ES-I3 (cell line): ENCODE measurements around the gene RAB40C.

ENCODE experiments used
- H3K36me3 ChIP-seq: 2 replicates; pipeline ENCODE4 v1.6.1; 2013; ENCODE audit warnings: mild to moderate bottlenecking, low read length, control low read depth, moderate library complexity; ENCODE audit not compliant: insufficient read depth
- H3K4me1 ChIP-seq: 2 replicates; pipeline ENCODE4 v1.6.1; 2013; ENCODE audit warnings: mild to moderate bottlenecking, control low read depth, low read length; ENCODE audit not compliant: insufficient read depth
- H3K9ac ChIP-seq: 2 replicates; pipeline ENCODE4 v1.6.1; 2013; ENCODE audit warnings: low read depth, mild to moderate bottlenecking, low read length, moderate library complexity
- H3K9me3 ChIP-seq: 2 replicates; pipeline ENCODE4 v1.6.1; 2013; ENCODE audit warnings: mild to moderate bottlenecking, low read length, moderate library complexity; ENCODE audit not compliant: control insufficient read depth, insufficient read depth

RAB40C gene

DNA sequence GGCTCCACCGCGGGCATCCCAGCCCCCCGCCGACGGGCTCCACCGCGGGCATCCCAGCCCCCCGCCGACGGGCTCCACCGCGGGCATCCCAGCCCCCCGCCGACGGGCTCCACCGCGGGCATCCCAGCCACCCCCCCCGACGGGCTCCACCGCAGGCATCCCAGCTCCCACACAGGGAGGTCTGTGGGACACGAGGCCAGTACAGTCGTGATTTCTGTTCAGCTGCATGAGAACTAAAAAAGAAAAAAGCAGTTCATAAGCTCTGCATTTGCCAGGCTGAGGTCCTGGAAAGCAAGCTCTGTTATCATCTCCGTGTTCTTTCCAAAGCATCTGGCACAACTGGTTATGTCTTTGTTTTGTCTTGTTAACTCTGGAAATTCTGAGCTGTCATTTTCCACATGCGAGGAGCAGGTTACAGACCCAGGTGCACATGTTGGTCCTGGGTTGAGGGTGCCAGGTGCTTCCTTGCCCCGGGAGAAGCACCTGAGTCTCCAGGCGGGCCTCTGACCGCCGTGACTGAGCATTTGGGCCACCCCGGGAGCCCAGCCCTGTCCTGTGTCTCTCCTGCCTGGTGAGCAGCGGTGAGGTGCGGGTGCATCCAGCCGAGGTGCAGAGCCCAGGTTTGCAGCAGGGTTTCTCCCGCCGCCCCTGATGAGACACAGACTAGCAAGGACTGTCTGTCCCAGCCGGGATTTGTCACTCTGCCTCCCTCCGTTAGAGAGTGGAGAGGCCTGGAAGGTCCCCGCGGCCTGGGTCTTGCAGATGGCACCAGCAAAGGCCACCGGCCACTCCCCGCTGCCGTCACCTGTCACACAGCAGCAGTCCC lies 31.0 kb downstream of the RAB40C start:
- Histone ChIP-seq H3K4me1 (peaks cover 11% of the 10 kb centered on the region; the same call in 1 of the 2 replicates), H3K36me3 (no peaks in the 10 kb centered on the region), H3K9ac (no peak overlapping the region), H3K9me3 (no peaks in the 10 kb centered on the region)

DNA sequence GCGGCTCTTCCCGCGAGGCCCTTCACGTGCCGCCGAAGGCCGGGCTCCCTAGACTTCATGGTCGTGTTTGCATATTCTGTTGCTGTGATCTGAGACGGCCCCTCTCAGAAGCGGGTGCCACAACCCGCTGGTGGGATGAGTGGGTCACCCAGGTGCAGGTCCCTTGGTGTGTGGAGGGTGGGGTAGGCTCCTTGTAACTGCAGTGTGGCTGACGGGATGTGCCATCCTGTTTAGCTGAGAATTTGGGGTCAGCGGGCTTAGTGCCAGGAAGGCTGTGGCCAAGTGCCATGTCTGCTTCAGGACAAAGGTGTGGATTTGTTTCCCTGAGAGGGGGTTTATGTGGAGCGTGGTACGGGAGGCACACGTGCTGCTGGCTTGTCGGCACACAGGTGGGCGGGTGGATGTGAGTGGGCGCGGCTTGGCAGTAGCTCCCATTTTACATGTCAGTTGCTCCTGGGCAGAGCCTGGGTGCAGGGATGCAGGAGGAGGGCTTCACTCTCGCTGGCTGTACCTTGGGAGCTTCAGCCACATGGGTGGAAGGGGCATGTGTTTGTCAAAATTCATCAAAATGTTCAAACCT lies 31.8 kb downstream of the RAB40C start:
- Histone ChIP-seq H3K36me3 (no peaks in the 10 kb centered on the region), H3K9ac (no peak overlapping the region), H3K9me3 (no peaks in the 10 kb centered on the region), H3K4me1 (peaks cover 11% of the 10 kb centered on the region; the same call in 1 of the 2 replicates)

DNA sequence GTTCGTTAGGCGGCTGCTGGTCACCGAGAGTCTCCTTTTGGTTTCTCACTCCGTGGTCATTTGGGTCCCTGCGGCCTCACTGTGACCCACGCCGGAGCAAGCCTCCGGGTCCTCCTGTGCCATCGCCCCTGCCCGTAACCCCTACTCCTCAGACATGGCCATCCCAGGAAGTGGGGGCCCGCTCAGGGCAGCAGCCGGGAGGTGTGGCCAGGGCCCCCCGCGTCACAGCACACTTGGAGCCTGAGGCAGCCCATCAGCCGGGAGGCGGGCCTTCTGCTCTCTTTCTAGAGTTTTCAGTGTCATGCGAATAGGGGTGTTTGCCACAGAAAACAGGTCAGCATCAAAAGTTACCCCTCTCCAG lies 33.0 kb downstream of the RAB40C start:
- Histone ChIP-seq H3K36me3 (no peaks in the 10 kb centered on the region; the same call in 1 of the 2 replicates), H3K4me1 (peaks cover 11% of the 10 kb centered on the region; the same call in 1 of the 2 replicates), H3K9ac (no peak overlapping the region; the same call in 1 of the 2 replicates), H3K9me3 (no peaks in the 10 kb centered on the region)

DNA sequence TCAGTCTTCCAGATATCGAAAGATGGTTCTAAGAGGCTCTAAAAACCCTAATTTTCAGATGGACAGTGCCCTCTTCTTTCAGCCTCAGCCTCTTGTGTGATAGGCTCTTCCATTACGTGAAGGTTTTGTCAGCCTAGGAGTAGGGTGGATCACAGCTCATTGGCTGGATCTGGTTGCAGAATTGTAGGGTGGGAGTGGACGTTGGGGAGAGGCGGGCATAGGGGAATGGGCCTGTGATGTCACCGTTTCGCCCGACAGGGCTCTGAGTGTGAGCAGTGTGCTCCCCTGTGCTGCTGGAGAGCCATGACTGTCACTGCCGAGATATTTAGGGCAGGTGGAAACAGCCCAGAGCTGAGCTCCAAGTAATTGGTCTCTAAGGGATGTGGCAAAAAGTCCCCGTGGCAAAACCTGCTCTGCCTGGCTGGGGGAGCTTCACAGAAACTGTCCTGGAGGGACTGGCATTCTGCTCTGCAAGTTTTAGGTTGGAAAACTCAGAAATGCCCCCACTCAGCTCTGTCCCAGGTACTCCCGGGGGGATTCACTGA lies 34.7 kb downstream of the RAB40C start:
- Histone ChIP-seq H3K36me3 (no peaks in the 10 kb centered on the region; the same call in 1 of the 2 replicates), H3K4me1 (peaks cover 18% of the 10 kb centered on the region; the same call in 1 of the 2 replicates), H3K9me3 (no peaks in the 10 kb centered on the region), H3K9ac (no peak overlapping the region)

DNA sequence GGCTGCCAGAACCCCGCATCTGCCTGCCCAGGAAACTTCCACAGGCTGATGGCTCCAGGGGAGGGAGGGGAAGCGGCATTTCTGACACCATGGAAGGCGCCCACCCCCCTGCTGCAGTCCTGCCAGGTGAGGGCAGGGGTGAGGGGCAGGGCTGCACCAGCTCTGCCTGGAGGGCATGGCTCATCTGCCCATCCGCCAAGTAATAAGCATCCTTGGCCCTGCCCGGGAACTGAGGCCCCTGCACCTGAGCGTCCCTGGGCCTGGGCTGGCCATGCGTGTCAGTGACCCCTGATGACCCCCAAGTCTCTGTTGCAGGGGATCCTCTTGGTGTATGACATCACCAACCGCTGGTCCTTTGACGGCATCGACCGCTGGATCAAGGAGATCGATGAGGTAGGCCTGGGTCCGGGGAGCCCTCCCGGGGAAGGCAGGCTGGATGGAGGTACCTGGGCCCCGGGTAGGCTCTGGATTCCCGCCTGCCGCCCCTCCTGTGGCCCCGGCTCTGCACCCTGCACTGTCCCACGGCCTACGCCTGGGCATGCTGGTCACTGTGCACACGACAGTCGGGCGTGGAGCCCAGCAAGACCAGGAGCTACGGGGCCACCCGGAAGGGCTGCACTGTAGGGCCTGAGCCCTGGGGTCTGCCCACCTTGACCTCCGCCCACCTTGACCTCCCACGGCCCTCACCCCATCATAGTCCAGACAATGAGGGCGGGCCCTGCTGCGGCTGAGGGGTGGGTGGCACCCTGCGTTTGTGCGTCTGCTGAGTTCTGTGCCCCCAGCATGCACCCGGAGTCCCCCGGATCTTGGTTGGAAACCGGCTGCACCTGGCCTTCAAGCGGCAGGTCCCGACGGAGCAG lies 35.5 kb downstream of the RAB40C start:
- Histone ChIP-seq H3K9me3 (no peaks in the 10 kb centered on the region), H3K4me1 (peaks cover 20% of the 10 kb centered on the region; the same call in 1 of the 2 replicates), H3K9ac (no peak overlapping the region), H3K36me3 (no peaks in the 10 kb centered on the region; the same call in 1 of the 2 replicates)

DNA sequence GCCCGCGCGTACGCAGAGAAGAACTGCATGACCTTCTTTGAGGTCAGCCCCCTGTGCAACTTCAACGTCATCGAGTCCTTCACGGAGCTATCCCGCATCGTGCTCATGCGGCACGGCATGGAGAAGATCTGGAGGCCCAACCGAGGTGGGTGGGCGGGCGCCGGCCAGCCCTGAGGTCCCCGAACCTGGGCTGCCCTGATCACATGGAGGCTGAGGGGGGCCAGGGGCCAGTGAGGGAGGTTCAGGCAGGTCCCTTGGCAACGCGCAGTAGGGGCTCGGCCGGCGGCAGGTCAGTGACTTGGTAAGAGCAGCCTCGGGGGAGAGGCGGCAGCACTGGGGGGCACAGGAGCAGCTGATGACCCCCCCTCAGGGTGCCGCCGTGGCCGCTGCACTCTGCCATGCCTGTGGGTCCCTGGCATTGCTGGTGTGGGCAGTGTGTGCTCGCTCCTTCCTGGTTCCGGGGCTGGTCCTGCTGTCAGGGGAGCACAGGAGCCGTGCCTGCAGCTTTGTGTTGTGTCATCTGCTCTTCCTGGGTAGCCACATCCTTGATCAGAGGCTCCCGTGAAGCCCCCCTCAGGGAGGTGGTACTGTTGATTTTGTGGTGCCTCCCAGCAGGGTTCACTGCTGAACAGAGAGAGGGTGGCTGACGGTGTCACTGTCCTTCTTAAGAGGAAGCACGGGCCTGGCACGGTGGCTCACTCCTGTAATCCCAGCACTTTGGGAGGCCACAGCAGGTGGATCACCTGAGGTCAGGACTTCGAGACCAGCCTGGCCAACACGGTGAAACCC lies 36.3 kb downstream of the RAB40C start:
- Histone ChIP-seq H3K9ac (no peak overlapping the region), H3K9me3 (no peaks in the 10 kb centered on the region), H3K4me1 (peaks cover 21% of the 10 kb centered on the region; the same call in 1 of the 2 replicates), H3K36me3 (no peaks in the 10 kb centered on the region; the same call in 1 of the 2 replicates)

DNA sequence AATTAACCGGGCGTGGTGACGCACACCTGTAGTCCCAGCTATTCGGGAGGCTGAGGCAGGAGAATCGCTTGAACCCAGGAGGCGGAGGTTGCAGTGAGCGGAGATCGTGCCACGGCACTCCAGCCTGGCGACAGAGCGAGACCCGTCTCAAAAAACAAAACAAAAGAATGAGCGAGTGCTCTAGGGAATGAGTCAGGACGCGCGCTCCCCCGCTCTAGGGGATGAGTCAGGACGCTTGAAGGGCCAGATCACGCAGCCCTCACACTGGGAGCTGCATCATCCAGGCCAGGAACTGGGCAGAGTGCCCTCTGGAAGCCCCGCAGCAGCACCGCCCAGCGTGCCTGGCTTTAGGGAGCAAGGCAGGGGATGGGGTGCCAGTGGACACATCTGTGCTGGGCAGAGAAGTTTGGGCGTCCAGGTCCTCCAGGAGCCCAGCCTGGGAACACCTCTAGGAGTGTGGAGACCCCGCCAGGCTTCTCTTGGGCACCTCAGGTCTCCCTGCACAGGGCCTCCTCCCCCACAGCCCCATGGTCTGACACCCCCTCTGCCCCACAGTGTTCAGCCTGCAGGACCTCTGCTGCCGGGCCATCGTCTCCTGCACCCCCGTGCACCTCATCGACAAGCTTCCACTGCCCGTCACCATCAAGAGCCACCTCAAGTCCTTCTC lies 37.1 kb downstream of the RAB40C start:
- H3K4me1 ChIP-seq: peaks cover 17% of the 10 kb centered on the region; the same call in 1 of the 2 replicates
- H3K9ac ChIP-seq: no peak overlapping the region
- H3K36me3 ChIP-seq: no peaks in the 10 kb centered on the region; the same call in 1 of the 2 replicates
- H3K9me3 ChIP-seq: no peaks in the 10 kb centered on the region

DNA sequence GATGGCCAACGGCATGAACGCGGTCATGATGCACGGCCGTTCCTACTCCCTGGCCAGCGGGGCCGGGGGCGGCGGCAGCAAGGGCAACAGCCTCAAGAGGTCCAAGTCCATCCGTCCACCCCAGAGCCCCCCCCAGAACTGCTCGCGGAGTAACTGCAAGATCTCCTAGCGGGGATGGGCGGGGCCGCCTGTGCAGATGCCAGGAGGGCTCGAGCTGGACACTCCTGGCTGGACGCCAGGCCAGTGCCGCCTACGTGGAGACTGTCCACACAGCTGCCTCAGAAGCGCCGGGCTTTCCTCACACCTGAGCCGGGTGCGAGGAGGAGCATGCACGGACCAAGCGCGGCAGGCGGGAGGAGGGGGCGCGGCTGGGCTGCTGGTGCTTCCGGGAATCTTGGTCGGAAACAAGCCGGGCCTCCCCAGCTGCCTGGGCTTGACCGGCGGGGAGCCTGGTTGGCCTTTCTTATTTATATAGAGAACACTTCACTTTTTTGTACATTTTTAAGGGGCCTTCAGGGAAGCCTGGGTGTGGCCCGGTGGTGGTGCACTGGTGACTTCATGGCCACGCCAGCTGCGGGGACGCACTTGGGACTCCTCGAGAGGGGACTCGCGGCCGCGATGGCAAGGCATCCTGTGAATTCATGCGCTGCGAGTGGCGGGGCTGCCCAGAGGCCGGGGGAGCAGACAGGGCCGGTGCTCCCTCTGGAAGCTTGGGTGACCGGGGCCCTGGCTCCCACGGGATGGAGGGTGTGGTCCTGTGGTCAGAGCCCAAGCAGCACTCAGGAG lies 37.8 kb downstream of the RAB40C start:
- Histone ChIP-seq H3K36me3 (no peaks in the 10 kb centered on the region; the same call in 1 of the 2 replicates), H3K4me1 (peaks cover 16% of the 10 kb centered on the region; the same call in 1 of the 2 replicates), H3K9ac (no peak overlapping the region)

DNA sequence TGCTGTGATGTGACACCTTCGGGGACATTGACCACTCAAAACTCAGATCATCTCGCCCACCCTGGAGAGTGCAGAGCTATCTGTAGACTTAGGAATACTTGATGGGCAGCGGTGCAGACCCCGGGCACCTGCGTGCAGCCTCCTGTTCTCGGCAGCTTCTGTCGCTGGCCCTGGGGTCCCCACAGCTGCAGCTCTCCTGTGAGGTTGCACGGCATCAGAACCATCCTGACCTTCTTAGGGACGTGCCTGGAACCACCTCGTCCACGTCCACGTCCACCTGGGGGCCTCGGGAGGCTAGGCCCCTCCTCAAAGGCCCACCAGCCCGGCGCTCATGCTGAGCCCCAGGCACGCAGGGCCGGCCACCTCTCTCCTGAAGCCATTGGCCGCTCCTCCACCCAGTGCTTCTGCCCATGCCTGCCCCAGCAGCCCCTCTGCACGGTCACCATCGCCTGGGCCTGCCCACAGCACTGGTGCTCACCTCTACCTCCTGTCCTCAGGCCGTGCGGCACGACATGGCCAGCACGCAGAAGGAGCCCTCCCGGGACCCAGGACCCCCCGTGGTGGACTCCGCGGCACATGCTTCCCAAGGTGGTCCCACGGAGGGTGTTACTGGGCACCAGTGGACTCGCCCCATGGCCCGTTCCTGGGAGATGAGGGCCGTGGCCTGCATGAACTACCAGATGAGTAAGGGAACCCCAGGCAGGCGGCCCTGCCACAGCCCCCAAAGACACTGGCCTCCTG lies 38.6 kb downstream of the RAB40C start:
- Histone ChIP-seq H3K36me3 (no peaks in the 10 kb centered on the region; the same call in 1 of the 2 replicates), H3K9ac (no peak overlapping the region), H3K4me1 (peaks cover 11% of the 10 kb centered on the region; the same call in 1 of the 2 replicates), H3K9me3 (no peaks in the 10 kb centered on the region)

More for the DNA sequence above, 37.8 kb downstream of the RAB40C start:
- H3K9me3 ChIP-seq: no peaks in the 10 kb centered on the region

DNA sequence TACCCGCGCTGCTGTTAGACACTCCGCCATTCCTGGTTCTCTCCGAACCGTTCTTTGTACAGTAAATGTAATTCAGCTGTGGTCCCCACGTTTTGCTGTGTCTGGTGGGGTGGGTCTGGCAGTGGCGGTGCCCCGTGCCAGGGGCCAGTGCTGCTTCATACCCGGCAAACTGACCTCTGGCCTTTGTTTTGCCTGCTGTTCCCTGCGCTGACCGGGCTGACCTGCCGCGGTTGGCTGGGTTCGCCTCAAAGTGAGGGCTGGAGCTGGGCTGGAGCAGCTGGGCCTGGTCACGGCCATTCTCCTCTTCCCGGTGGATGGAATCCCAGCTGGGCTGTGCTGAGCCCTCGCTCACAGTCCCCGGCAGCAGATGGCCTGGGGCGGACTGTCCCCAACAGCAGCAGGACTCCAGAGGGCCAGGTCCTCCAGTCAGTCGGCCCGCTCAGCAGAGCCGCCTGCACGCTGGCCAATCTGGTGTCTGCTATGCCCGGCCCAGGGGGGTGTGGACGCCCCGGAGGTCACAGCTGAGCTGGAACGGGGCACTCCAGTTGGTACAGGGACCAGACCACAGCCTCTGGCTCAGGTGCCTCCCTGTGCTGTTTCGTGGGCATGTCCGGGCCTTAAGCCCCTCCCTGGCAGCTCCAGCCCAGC lies 39.4 kb downstream of the RAB40C start:
- Histone ChIP-seq H3K9me3 (no peaks in the 10 kb centered on the region), H3K36me3 (no peaks in the 10 kb centered on the region; the same call in 1 of the 2 replicates), H3K4me1 (peaks cover 11% of the 10 kb centered on the region; the same call in 1 of the 2 replicates), H3K9ac (no peak overlapping the region)

DNA sequence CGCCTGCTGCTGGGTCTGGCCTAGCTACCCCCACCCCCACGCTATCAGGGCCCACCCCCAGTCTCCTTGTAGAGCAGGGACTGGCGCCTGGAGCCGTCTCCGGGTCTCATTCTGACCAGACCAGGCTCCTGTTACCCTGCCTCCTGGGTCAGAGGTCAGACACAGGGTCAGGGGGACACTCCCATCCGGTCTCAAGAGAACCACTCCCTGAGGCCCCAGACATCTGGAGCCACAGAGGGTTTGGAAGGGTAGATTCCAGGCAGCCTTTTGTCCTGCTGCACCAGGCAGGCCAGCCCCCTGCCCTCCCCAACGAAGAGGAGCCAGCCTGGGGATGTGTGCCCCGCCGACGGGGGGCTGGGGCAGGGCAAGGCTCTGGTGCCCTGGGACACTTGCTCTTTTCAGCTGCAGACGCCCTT lies 40.0 kb downstream of the RAB40C start:
- H3K9me3 ChIP-seq: no peaks in the 10 kb centered on the region
- H3K9ac ChIP-seq: no peak overlapping the region
- H3K4me1 ChIP-seq: peaks cover 11% of the 10 kb centered on the region; the same call in 1 of the 2 replicates
- H3K36me3 ChIP-seq: no peaks in the 10 kb centered on the region; the same call in 1 of the 2 replicates
